NCI-H526 (cell line): ENCODE results near the gene CALHM1.
"Not testable (repeated sequence)": the region's sequence is repeated elsewhere in the genome, so short reads cannot be mapped to it uniquely, and the experiment has no call there.

ENCODE experiments used
- DNase-seq, 2 experiments: peaks; one replicate each; lab custom pipeline; 2025; lab: John Stamatoyannopoulos, UW

The CALHM1 gene

DNA sequence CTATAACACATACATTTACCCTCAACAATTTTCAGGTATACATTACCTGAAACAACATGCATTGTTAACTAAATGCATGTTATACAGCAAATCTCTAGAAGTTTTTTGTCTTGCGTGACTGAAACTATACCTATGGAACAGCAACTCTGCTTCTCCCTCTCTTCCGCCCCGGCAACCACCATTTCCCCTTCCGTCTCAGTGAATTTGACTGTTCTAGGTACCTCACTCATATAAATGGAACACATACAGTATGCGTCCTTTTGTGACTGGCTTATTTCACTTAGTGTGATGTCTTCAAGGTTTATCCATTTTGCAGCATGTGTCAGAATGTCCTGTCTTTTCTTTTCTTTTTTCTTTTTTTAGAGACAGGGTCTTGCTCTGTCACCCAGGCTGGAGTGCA, 29.1 kb downstream of the CALHM1 start:
- DNase-seq = no peak

DNA sequence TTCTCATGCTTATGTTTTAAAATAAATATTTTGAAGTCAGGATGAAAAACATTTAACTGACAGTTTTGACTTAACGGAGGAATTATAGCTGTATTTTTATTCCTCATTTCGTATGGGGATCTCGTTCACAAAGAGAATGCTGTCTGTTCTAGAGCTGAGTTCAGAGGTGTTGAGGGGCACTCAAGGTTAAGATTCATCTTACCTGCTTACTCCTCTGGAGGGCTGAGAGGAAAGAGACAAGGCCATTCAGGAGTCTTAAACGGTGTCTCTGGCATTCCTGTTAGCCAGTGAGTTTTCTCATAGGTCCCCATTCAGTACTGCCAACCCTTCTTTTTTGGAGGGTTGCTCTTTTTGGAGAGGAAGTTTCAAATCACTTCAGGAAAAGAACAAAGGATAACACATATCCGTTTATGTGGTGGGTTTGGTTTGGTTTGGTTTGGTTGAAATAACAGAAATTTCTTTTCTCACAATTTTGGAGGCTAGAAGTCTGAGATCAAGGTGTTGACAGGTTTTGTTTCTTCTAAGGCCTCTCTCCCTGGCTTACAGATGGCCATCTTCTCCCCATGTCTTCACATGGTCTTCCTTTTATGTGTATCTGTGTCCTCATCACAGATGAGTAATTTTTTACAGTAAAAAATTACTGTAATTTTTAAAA, 29.6 kb downstream of the CALHM1 start:
- no peak for DNase-seq

DNA sequence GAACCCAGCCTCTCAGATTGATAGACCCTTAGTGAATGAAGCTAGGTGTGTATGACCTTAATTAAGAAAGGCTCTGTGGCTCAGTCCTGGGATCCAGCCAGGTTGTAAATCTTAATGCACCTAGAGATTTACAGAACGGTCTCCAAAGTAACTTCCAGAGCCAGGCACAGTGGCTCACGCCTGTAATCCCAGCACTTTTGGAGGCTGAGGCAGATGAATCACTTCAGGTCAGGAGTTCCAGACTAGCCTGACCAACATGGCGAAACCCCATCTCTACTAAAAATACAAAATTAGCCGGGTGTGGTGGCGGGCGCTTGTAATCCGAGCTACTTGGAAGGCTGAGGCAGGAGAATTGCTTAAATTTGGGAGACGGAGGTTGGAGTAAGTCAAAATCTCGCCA, 30.8 kb downstream of the CALHM1 start:
- no peak for DNase-seq

DNA sequence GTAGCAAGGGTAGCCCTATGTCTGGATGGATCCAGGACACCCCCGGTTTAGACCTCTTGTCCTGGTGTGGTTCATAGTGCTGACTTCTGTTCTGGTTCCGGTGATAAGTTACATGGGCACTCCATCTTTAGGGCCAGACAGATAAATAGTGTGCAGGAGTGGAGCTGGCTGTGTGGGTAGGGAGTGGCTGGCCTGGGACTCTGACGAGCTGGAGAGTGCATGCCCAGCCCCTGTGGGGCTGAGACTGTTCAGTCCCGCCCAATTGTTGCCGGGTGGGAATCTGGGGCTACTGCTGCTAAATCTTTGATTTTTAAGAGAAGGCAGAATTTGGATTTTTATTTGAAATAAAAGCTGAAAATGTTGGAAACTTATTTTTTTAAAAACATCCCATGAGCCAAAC, 35.0 kb downstream of the CALHM1 start:
- no peak for DNase-seq

DNA sequence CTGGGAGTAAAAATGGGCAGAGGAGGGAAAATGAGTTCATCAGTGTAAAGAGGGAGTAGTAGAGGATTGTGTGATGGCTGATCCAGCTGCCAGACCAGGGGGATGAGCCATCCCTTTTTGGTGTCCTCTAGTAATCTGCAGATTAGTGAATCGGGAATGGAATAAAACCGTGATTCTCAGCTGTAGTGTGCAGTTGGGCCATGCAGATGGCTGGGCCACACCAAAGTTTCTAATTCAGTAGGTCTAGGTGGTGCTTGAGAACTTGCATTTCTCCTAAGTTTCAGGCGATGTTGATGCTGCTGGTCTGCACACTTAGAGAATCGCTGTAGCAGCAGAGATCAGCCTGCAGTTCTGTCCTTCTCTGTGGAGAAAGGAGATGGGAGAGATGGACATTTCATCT, 39.6 kb downstream of the CALHM1 start:
- DNase-seq = no peak

DNA sequence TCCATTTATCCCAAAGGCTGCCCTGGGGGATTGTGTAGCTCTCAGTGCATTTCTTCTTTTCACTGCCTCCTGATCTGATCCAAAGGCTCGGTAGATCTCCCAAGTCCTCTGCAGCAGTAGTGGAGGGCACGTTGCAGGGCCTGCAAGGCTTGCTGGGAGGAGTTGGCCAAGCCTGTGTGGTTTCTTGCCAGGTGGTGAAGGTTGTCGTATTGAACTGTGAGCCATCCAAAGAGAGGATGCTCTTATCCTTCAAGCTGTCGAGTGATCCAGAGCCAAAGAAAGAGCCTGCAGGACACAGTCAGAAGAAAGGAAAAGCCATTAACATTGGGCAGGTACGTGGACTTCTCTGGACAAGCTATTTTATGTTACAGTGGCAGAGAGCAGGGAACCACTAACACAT, 41.1 kb downstream of the CALHM1 start:
- no peak for DNase-seq

DNA sequence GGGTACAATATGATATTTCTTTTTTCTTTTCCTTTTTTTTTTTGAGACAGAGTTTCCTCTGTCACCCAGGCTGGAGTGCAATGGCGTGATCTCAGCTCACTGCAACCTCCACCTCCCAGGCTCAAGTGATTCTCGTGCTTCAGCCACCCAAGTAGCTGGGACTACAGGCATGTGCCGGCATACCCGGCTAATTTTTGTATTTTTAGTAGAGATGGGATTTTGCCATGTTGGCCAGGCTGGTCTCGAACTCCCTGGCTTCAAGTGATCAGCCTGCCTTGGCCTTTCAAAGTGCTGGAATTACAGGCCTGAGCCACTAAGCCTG, 41.6 kb downstream of the CALHM1 start:
- not testable (repeated sequence) for DNase-seq

DNA sequence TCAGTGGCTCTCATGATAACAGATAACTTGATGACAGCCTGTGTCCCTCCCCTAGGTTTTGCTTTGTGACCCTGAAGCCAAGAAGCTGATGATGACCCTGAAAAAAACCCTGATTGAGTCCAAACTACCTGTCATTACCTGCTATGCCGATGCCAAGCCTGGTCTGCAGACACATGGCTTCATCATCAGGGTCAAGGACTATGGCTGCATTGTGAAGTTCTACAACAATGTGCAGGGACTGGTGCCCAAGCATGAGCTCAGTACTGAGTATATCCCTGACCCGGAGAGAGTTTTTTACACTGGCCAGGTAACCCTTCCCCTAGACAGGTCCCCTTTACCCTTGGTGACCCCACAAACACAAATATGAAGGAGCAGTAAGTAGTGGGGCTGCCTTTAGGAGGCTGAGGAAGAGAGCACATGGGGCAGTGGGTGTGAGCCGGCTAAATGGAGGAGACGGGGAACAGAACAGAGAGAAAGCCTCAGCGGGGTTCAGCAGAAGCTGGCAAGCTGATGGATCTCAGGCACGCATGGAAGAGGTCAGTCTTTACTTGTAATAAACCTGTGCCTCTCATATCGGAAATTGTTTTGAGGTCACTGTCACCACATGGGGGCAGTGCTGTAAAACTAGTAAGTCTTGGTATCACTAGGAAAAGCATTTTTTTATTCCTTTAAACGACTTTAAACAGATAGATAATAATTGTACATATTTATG, 42.1 kb downstream of the CALHM1 start:
- peak; percentile 30 to 66 for DNase-seq

DNA sequence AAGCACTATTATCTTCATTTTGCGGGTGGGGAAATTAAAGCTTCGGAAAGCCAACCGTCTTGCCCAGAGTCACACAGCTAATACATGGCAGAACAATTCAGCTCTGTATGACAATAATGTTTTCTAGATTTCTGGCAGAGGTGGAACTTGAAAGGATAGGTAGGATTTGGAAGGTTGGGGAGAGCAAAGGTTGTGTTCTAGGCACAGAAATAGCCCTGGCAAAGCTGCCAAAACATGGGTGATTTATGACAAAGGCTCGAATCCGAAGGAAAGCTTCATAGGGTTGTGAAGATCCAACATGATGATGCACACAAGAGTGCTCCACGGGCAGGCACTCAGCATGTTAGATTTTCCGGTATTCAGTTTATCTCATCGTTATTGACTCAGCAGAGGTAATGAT, 43.1 kb downstream of the CALHM1 start:
- no peak for DNase-seq

DNA sequence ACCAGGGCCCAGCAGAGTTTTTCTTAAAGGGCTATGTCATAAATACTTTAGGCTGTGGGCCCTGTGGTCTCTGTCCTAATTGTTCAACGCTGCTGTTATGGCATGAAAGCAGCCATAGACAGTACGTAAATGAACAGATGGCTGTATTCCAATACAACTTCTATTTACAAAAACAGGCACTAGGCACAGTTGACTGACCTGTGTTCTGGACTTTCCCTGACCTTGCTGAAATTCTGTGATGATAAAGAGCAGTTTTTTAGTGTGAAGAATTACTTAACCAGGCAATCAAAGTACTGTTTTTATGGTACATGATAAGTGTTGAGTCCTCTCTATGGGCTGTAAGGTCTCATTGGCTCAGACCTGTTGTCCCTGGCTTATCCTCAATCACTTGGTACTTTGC, 45.1 kb downstream of the CALHM1 start:
- no peak for DNase-seq
